IPS DF 6.9 (cell line): ENCODE results near the gene DAGLA.

Experiments
- DNase-seq: peaks from one replicate; pipeline ENCODE4 v3.0.0-alpha.2; 2013; ENCODE audit warnings: low read depth, low spot score
- H3K27ac ChIP-seq: one replicate; pipeline ENCODE4 v1.5.1; 2013; ENCODE audit warnings: low read length, control low read depth
- H3K27me3 ChIP-seq: 2 replicates; pipeline ENCODE4 v1.6.1; 2013; ENCODE audit warnings: mild to moderate bottlenecking, low read length; ENCODE audit not compliant: control insufficient read depth, insufficient read depth
- H3K36me3 ChIP-seq: 2 replicates; pipeline ENCODE4 v1.6.1; 2013; ENCODE audit warnings: low read length; ENCODE audit not compliant: control insufficient read depth, insufficient read depth
- H3K4me1 ChIP-seq: 2 replicates; pipeline ENCODE4 v1.6.1; 2013; ENCODE audit warnings: low read length; ENCODE audit not compliant: control insufficient read depth, insufficient read depth
- H3K4me3 ChIP-seq: 2 replicates; pipeline ENCODE4 v1.5.1; 2013; ENCODE audit warnings: mild to moderate bottlenecking, low read length
- H3K9me3 ChIP-seq: 2 replicates; pipeline ENCODE4 v1.6.1; 2013; ENCODE audit warnings: low read length, inconsistent platforms; ENCODE audit not compliant: control insufficient read depth, insufficient read depth
- WGBS: extraction: QIAGEN DNeasy Blood & Tissue Kit; methylation state at CpG from one replicate; pipeline ENCODE4 v1.1.7; 2013; ENCODE audit warnings: mixed read lengths, missing lambda C conversion rate; ENCODE audit not compliant: insufficient read length, insufficient coverage; 5-methylcytosine and 5-hydroxymethylcytosine counted together

DAGLA gene

DNA sequence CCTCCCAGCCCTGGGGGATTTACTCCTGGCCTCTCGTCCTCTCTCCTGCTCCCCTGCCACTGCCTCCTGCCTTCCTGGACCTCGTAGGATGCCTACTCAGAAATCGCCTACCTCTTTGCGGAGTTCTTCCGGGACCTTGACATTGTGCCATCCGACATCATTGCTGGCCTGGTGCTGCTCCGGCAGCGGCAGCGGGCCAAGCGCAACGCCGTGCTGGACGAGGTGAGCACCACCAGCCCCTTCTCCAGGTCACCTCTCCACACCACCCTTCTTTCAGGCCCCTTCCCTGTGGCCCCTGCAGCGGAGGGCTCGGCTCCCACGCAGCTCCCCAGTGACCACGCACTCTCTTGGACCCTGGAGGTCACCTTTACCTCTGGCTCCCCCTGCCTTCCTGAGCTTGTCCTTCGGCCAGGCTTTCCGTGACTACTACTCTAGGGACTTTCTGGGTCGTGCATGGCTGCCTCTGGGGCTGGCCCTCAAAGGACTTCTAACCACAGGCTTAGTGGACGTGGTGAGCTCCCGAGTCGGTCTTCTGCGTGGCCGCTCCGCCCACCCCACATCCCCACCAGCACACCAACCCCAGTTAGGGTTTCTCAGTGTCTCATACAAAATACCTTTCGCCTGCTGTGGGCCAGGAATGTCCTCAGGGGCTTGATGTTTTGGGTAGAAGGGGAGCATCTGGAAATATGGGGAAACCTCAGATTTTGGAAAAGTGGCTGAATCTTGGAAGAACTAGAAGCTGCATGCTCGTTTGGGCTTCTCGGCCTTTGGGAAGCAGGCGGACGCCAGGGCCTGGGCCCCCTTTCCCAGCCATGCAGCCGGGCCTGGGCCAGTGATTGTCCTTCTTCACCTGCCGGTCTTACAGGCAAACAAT is 48.1 kb downstream of the DAGLA start:
- H3K27me3 ChIP-seq: no peaks in the 10 kb centered on the region
- no peak overlapping the region for H3K27ac ChIP-seq
- H3K4me3 ChIP-seq: no peak overlapping the region
- H3K36me3 ChIP-seq: peaks cover 27% of the 10 kb centered on the region
- no peaks in the 10 kb centered on the region; the same call in 1 of the 2 replicates for H3K4me1 ChIP-seq
- DNase-seq: no peak
- WGBS: no CpG with 5 or more reads among the region's 33 CpGs
- no peaks in the 10 kb centered on the region for H3K9me3 ChIP-seq

DNA sequence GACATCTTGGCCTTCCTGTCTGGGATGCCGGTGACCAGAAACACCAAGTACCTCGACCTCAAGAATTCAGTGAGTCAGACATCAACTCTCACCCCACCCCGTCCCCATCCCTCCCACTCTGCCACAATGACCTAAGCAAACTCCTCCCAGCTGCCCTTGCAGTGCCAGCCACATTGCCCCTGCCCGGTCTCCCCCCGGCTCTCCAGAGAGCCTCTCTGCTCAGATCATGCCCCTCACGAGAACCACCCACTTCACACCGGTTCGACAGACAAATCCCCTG is 48.7 kb downstream of the DAGLA start:
- WGBS: no CpG with 5 or more reads among the region's 8 CpGs
- no peak for DNase-seq
- Histone ChIP-seq H3K4me3 (no peak overlapping the region), H3K36me3 (peaks cover 24% of the 10 kb centered on the region), H3K27me3 (no peaks in the 10 kb centered on the region), H3K27ac (no peak overlapping the region), H3K9me3 (no peaks in the 10 kb centered on the region), H3K4me1 (no peaks in the 10 kb centered on the region; the same call in 1 of the 2 replicates)

DNA sequence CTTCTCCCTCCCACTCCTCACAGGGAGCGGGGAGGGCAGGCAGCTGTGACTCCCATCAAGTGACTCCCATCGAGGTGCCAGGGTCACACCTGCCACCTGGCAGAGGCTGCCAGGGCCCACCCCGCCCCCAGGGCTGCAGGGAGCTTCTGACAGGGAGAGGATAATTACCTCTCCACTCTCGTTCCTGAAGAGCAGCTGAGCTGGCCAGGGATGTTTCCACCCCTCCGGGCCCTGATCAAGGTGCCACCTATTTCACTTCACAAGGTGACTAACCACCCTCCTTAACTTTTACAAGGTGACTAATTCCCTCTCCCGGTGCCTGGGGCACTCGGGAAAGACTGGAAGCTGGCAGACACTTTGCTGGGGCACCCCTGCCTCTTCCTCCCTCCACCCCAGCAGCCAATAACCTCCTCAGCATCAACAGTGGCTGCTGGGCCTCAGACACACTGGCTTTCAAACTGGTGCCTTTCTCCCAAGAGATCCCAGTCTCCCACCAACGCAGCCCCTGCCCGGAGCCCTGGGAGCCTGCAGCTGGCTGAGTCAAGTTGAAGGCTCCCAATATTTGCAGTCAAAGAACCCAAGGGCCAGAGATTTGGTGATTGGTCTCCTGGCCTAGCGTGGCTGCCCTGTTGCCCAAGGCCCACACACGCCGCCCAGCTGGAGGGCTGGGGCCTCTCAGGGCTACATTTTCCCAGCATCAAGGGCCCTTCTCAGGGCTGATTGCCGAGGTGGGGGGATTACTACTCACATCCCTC is 50.2 kb downstream of the DAGLA start:
- WGBS: no CpG with 5 or more reads among the region's 13 CpGs
- Histone ChIP-seq H3K27me3 (no peaks in the 10 kb centered on the region), H3K36me3 (peaks cover 17% of the 10 kb centered on the region), H3K4me3 (no peak overlapping the region), H3K9me3 (no peaks in the 10 kb centered on the region), H3K27ac (no peak overlapping the region), H3K4me1 (no peaks in the 10 kb centered on the region; the same call in 1 of the 2 replicates)
- DNase-seq: no peak

DNA sequence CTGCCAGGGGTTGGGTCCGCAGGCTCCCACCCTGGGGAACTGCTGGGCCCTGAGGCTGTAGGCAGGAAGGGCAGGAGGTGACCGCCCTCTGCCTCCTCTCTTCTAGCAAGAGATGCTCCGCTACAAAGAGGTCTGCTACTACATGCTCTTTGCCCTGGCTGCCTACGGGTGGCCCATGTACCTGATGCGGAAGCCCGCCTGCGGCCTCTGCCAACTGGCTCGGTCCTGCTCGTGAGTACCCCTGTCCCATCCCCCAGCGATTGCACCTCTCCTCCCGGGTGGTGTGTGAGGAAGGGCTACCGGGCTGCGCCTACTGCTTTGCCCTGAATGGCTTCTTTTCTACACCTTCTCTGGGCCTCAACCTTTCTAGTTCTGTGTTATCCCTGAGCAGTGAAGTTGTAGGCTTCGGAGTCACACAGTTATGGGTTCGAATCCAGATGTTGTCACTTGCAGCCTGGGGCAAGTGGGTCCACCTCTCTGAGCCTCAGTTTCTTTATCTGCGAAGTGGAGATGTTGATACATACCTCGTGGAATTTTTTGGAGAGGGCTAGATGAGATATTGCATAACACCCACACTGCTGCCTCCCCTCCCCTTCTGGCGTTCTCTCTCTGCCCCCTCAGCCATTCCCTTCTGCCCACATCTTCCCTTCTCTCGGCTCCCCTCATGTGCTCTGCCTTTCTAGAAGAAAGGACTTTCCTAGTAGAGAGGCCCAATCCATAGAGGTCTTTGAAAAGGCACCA is 51.2 kb downstream of the DAGLA start:
- no peak overlapping the region for H3K27ac ChIP-seq

DNA sequence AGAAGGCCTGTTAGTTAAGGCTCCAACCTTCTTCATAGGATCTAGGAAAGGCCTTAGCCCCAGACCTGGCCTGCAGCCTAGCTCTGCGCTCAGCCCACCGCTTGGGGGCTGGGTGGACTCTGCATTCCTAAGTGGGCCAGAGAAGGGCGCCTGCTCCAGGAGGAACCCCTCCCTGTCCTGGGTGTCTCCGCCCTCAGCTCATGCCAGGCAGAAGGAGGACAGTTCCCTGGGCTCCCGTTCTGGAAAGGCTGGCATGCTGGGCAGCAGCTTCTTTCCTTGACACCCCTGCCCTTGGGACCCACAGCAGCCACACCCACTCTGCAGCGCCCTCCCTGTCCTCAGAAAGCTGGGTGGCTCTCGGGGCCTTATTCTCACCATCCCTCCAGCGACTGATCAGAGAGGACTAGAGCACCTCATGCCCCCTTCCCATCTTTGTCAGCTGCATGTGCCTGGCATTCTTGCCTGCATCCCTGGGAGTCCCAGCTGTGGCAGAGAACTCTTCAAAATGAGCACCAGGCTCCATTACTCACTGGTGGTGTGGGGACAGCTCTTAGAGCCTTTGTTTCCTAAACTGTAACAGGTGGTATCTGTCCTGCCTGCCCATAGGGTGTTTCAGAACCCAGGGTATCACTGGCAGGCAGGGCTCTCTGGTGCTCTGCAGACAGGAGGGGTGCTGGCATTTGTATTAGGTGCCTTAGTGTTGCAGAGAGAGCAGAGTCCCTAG is 51.9 kb downstream of the DAGLA start:
- Histone ChIP-seq H3K27me3 (no peaks in the 10 kb centered on the region), H3K4me3 (no peak overlapping the region), H3K27ac (no peak overlapping the region), H3K4me1 (no peaks in the 10 kb centered on the region; the same call in 1 of the 2 replicates), H3K36me3 (peaks cover 17% of the 10 kb centered on the region; the same call in 1 of the 2 replicates), H3K9me3 (no peaks in the 10 kb centered on the region)
- no CpG with 5 or more reads among the region's 8 CpGs for WGBS
- no peak for DNase-seq

More for the DNA sequence above, 51.2 kb downstream of the DAGLA start:
- no peaks in the 10 kb centered on the region for H3K9me3 ChIP-seq
- H3K4me3 ChIP-seq: no peak overlapping the region
- no CpG with 5 or more reads among the region's 19 CpGs for WGBS
- H3K27me3 ChIP-seq: no peaks in the 10 kb centered on the region
- no peak for DNase-seq
- H3K36me3 ChIP-seq: peaks cover 19% of the 10 kb centered on the region
- no peaks in the 10 kb centered on the region; the same call in 1 of the 2 replicates for H3K4me1 ChIP-seq

DNA sequence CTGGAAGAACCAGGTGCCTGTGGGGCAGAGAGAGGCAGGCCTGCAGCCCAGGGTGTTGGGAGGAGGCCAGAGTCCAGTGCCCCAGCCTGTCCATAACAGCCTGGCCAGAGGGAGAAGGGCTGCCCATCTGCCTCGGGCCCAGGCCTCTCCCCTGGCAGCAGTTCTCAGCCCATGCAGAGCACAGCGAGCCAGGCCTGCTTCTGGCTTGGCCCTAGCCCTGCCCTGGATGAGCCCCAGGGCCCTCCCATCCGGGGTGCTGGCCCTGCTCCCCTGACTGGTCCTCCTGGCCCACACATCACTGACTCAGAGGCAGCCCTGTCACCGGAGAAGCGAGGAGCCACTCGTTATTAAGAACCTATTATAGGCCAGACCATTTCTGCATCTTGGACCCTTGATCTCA is 52.5 kb downstream of the DAGLA start:
- H3K27ac ChIP-seq: no peak overlapping the region
- no peak overlapping the region for H3K4me3 ChIP-seq
- H3K9me3 ChIP-seq: no peaks in the 10 kb centered on the region
- no peak for DNase-seq
- H3K27me3 ChIP-seq: no peaks in the 10 kb centered on the region
- WGBS: no CpG with 5 or more reads among the region's 6 CpGs
- H3K4me1 ChIP-seq: no peaks in the 10 kb centered on the region; the same call in 1 of the 2 replicates
- peaks cover 17% of the 10 kb centered on the region; the same call in 1 of the 2 replicates for H3K36me3 ChIP-seq

DNA sequence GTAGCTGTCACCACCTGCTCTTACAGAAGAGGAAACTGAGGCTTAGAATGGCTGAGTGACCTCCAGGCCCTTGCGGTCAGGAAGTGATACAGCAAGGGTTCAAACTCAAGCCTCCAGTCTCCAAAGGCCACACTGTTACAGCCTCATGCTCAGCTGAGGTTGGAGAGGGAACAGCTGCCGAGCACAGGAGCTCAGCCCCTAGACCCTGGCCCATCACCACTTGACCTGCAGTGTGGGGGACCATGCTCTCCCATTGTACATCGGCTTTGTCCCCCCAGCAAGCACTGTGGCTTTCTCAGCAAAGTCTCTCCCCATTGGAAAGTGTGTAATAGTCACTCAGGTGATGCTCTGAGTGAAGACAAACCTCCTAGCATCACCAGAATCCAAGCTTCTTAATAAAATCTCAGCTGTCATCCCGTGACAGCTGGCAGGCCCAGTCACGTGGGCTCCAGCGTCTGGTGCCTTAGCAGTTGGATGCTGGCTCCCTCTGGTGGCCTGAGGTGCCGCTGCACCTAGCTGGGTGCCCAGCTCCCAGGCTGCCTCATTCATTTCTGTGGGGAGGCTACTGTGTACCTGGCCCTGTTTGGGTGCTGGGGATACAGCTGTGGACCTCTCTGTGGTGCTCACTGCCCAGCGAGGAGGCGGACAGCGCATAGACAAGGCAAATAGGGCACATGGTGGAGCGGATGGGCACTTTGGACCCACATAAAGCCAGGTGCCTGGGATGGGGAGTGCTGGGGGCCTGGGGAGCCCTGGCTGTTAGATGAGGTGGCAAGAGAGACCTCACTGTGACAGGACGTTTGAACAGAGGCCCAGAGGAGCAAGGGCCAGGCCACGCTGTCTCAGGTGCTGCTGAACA is 53.2 kb downstream of the DAGLA start:
- DNase-seq: no peak
- no peak overlapping the region for H3K4me3 ChIP-seq
- no peaks in the 10 kb centered on the region for H3K27me3 ChIP-seq
- no peaks in the 10 kb centered on the region for H3K4me1 ChIP-seq
- no CpG with 5 or more reads among the region's 13 CpGs for WGBS
- no peaks in the 10 kb centered on the region for H3K9me3 ChIP-seq
- H3K27ac ChIP-seq: no peak overlapping the region
- peaks cover 17% of the 10 kb centered on the region; the same call in 1 of the 2 replicates for H3K36me3 ChIP-seq

DNA sequence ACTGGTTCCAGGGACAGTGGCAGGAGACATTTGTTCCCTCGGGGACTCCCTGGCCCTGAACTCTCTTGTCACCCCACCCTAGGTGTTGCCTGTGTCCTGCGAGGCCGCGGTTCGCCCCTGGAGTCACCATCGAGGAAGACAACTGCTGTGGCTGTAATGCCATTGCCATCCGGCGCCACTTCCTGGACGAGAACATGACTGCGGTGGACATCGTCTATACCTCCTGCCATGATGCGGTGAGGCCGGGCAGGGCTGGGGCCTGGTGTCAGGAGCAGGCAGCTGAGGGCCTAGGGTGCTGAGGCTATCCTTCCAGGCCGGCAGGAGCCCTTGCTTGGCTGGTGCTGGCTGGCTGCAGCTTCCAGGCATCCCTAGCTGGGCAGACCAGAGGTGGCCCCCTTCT is 54.6 kb downstream of the DAGLA start:
- WGBS: no CpG with 5 or more reads among the region's 14 CpGs
- H3K4me3 ChIP-seq: no peak overlapping the region
- H3K27ac ChIP-seq: no peak overlapping the region
- DNase-seq: no peak
- H3K36me3 ChIP-seq: peaks cover 12% of the 10 kb centered on the region
- H3K4me1 ChIP-seq: no peaks in the 10 kb centered on the region
- no peaks in the 10 kb centered on the region for H3K9me3 ChIP-seq
- no peaks in the 10 kb centered on the region for H3K27me3 ChIP-seq

DNA sequence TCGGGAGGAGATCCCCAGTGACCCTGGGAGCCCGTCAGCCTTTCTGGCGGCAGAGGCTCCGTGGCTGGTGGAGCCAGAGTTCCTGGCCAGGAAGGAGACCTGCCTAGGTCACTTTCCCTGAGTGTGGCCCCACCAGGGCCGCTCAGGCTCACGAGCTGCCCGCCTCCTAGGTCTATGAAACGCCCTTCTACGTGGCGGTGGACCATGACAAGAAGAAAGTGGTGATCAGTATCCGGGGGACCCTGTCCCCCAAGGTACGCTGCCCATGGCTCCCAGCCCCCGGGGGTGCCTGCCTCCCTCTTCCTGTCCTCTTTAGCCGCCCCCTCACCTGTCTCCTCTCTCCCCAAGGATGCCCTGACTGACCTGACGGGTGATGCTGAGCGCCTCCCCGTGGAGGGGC is 55.2 kb downstream of the DAGLA start:
- no peak for DNase-seq
- Histone ChIP-seq H3K27ac (no peak overlapping the region), H3K27me3 (no peaks in the 10 kb centered on the region), H3K9me3 (no peaks in the 10 kb centered on the region), H3K4me3 (no peak overlapping the region), H3K4me1 (no peaks in the 10 kb centered on the region), H3K36me3 (peaks cover 13% of the 10 kb centered on the region)
- WGBS: no CpG with 5 or more reads among the region's 17 CpGs
